ENCODE data around the gene TEAD1.
"Not testable (repeated sequence)": the region's sequence is repeated elsewhere in the genome, so short reads cannot be mapped to it uniquely, and the experiment has no call there.

DNA sequence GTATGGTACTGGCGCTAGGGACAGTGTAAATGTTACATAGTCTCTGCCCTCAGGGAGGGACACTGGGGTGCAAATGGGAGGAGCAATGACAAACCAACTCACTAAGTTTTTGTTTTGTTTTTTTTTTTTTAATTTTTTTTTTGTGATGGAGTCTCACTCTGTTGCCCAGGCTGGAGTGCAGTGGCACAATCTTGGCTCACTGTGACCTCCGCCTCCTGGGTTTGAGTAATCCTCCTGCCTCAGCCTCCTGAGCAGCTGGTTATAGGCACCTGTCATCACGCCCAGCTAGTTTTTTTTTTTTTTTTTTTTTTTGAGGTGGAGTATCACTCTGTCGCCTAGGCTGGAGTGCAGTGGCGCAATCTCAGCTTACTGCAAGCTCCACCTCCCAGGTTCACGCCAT, 83.9 kb downstream of the TEAD1 start:
- TF ChIP-seq, protein P1, sequence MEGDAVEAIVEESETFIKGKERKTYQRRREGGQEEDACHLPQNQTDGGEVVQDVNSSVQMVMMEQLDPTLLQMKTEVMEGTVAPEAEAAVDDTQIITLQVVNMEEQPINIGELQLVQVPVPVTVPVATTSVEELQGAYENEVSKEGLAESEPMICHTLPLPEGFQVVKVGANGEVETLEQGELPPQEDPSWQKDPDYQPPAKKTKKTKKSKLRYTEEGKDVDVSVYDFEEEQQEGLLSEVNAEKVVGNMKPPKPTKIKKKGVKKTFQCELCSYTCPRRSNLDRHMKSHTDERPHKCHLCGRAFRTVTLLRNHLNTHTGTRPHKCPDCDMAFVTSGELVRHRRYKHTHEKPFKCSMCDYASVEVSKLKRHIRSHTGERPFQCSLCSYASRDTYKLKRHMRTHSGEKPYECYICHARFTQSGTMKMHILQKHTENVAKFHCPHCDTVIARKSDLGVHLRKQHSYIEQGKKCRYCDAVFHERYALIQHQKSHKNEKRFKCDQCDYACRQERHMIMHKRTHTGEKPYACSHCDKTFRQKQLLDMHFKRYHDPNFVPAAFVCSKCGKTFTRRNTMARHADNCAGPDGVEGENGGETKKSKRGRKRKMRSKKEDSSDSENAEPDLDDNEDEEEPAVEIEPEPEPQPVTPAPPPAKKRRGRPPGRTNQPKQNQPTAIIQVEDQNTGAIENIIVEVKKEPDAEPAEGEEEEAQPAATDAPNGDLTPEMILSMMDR (IDR thresholded peaks at IDR 0.05): not testable (repeated sequence)
- not testable (repeated sequence) for TF ChIP-seq POLR2A (IDR thresholded peaks at IDR 0.05)
